Fibroblast of the aortic adventitia (primary cell): ENCODE data around the gene TCF4. TPM values are rescaled to one million over a fixed set of nuclear protein-coding genes. Genes with fewer than 3 reads are reported as not detected.

Experiments
- DNase-seq: peaks from one replicate; pipeline ENCODE4 v3.0.0-alpha.2; 2010; ENCODE audit warnings: low read depth
- H3K4me3 ChIP-seq: 2 replicates; pipeline ENCODE4 v1.5.1; 2011; ENCODE audit warnings: low read depth, mild to moderate bottlenecking, control low read depth, low read length, moderate library complexity
- total RNA-seq: library from RNA; depleted of rRNA; stranded (reverse); fragments of >200 nt; gene quantifications from 2 replicates; pipeline ENCODE4 v1.2.3, GENCODE V29; 2012; ENCODE audit warnings: low replicate concordance
- TF ChIP-seq, protein P1 (sequence below): IDR thresholded peaks from 2 replicates; pipeline ENCODE4 v1.5.1; 2011; ENCODE audit warnings: mild to moderate bottlenecking, low read length, control low read depth, inconsistent platforms; ENCODE audit not compliant: insufficient read depth

The TCF4 gene
- total RNA-seq: 105 TPM in 2 replicates

DNA sequence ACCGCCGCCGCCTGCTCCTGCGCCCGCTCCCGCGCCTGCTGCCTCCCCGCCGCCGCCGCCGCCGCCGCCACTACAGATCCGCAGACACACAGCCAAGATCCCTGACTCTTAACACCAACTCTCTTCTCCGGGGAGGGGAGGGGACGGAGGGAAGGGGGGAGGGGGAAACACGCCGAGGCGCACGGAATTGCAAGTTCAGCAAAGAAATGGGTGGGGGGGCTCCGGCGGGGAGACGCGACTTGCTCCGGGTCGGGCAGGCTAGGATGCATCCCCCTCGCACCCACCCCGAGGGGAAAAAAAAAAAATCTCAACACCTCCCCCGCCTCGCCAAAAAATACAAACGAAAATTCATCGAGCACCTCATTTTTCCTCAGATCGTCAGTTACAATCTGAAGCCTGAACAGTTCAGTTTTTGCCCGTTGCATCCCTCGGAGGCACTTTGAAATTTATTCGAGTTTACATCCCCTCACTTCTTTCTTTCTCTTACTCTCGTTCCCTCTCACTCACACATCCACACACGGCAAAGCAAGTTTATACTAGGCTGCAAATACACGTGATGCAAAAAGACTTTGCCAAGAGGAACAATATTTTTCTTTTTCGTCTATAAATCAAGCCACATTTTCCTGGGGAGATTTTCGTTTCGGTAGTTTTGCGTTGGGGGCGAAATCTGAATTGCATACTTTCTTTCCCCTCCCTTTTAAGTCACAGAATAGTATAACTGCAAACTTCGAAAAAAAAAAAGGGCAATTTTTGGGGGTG is at the start of gene TCF4:
TSS of gene TCF4 (minus strand) at position 82 of the 759 bp plus-strand sequence. CDS start 1,076 bp downstream, outside the sequence.
- peak; percentile 66 for DNase-seq
- peak within 1 kb of the TSS; percentile 74 for H3K4me3 ChIP-seq
- TF ChIP-seq, protein P1, sequence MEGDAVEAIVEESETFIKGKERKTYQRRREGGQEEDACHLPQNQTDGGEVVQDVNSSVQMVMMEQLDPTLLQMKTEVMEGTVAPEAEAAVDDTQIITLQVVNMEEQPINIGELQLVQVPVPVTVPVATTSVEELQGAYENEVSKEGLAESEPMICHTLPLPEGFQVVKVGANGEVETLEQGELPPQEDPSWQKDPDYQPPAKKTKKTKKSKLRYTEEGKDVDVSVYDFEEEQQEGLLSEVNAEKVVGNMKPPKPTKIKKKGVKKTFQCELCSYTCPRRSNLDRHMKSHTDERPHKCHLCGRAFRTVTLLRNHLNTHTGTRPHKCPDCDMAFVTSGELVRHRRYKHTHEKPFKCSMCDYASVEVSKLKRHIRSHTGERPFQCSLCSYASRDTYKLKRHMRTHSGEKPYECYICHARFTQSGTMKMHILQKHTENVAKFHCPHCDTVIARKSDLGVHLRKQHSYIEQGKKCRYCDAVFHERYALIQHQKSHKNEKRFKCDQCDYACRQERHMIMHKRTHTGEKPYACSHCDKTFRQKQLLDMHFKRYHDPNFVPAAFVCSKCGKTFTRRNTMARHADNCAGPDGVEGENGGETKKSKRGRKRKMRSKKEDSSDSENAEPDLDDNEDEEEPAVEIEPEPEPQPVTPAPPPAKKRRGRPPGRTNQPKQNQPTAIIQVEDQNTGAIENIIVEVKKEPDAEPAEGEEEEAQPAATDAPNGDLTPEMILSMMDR: no peak

DNA sequence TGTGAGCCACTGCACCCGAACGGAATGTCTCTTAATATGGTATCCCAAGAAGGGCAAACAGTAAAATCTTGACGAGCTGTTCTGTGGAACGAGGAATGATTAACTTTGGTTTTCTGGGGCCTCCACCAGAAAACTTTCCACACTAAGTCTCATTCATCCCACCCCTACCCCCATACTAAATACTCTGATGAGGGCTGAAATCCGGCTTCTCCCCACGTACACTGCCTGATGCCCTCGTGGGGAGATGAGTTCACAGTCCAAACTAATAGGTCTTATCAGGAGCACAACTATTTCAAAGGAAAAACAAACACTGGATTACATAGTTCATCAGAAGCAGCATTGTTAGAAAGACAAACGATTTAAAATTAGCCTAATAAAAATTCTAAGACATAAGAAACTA is 49.2 kb upstream of the TCF4 start:
- DNase-seq: no peak
- H3K4me3 ChIP-seq: no peak overlapping the region
- TF ChIP-seq, protein P1: no peak

DNA sequence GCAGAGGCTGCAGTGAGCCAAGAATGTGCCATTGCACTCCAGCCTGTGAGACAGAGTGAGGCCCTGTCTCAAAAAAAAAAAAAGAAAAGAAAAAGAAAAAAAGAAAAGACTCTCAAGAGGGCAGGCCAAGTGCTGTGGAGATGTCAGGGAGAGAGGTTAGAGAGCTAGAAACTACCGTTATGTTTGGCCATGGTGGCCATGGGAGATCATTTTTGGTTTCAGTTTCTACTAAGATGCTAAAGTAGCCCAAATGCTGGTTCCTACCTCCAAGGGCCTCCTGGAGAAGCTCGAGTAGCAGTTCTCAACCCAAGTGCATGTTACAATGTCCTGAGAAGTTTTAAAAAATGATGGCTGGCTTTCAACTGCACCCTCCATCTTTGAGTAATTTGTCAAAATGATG is 47.4 kb upstream of the TCF4 start:
- no peak overlapping the region for H3K4me3 ChIP-seq
- TF ChIP-seq, protein P1: no peak
- peak; percentile 5 for DNase-seq

DNA sequence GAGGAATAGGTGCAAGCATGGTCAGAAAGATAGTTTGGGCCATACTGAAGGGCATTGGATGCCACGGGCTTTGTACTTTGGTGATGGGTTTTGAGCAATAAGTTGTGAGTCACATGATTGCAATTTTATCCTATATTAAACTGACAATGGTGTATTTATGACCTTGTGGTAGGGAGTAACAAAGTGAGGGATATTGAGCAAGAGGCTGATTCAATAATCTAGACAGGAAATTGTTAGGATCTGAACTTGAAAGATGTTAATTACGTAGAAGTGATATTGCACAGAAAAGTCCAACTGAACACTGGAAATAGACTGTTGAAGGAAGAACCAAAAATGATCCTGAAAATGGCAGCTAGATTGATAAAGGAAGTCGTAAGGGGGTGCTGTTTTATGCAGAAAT is 46.6 kb upstream of the TCF4 start:
- DNase-seq: peak; percentile 87
- TF ChIP-seq, protein P1: no peak
- H3K4me3 ChIP-seq: no peak overlapping the region

DNA sequence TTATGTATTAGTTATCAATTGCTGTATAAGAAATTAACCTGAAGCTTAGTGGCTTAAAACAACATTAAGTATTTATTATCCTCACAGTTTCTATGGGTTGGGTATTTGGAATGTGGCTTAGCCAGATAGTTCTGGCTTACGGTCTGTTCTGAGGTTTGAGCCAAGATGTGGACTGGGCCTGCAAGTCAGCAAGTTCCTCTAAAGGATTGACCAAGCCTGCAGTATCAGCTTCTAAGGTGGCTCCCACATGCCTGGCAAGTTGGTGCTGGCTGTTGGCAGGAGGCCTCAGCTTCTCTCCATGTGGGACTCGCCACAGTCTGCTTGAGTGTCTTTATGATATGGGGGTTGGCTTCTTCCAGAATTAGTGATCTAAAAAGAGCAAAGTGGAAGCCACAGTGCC is 45.0 kb upstream of the TCF4 start:
- peak; percentile 64 for DNase-seq

DNA sequence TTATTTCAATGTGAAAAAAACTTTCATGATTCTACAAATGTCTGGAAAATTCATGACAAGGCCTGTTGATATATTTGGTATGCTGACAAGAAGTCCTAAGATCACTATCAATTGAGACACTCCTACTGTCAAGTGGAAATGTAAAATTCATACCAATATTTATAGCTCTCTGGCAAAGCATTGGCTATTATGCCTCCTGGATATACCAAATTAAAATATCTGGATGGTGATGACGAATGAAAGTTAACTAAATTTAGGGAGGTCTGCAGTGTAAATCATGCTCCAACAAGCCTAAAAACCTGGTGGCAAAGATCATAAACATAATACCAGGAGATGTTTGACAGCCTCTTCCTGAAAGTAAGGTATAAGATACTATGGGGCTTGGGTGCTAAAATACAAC is 41.1 kb upstream of the TCF4 start:
- TF ChIP-seq, protein P1: no peak
- no peak for DNase-seq

More for the DNA sequence above, 45.0 kb upstream of the TCF4 start:
- TF ChIP-seq, protein P1: no peak
- H3K4me3 ChIP-seq: no peak overlapping the region

DNA sequence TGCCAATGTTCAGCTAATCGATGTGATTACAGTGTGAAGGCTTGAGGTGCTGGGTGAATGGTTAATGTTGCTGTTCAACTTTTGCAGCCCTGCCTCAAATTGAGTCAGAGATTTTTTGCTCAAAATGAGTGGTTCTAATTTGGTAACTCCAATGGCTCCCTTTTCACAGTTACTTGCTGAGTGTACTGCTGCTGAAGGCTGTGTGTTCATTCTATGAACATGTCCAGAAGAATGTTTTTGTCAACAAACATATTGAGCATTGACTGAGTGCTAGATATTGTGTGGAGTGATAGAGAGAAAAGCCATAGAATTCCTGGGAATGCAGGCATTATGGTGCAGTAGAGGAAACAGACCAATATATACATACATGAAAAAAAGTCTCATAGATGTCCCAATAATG is 39.0 kb upstream of the TCF4 start:
- no peak for DNase-seq
- no peak overlapping the region for H3K4me3 ChIP-seq
- TF ChIP-seq, protein P1: no peak

More for the DNA sequence above, 41.1 kb upstream of the TCF4 start:
- H3K4me3 ChIP-seq: no peak overlapping the region
